DOHH2 (cell line): ENCODE results near the gene TUBG2.

Experiments
- H3F3A ChIP-seq: fragments of 200-600 bp; sonication (generic), shearing (Covaris generic); 2 replicates; pipeline ENCODE4 v1.6.0; 2016; ENCODE audit warnings: antibody characterized with exemption, mild to moderate bottlenecking; ENCODE audit not compliant: control insufficient read depth, insufficient read depth
- H3K27ac ChIP-seq: fragments of 200-600 bp; sonication (generic); 2 replicates; pipeline ENCODE4 v1.5.1; 2014; ENCODE audit warnings: low read depth, mild to moderate bottlenecking, low read length, moderate library complexity
- H3K27me3 ChIP-seq: fragments of 200-600 bp; sonication (generic); 2 replicates; pipeline ENCODE4 v1.6.1; 2014; ENCODE audit warnings: mild to moderate bottlenecking, low read length, mixed read lengths; ENCODE audit not compliant: control insufficient read depth
- H3K36me3 ChIP-seq: fragments of 200-600 bp; sonication (generic); 2 replicates; pipeline ENCODE4 v1.6.1; 2014; ENCODE audit warnings: mild to moderate bottlenecking, low read length, moderate library complexity, mixed read lengths; ENCODE audit not compliant: control insufficient read depth
- H3K4me1 ChIP-seq: fragments of 200-600 bp; sonication (generic); 2 replicates; pipeline ENCODE4 v1.6.1; 2014; ENCODE audit warnings: mild to moderate bottlenecking, low read length, mixed read lengths; ENCODE audit not compliant: control insufficient read depth
- H3K4me2 ChIP-seq: fragments of 200-600 bp; sonication (generic); 2 replicates; pipeline ENCODE4 v1.6.0; 2014; ENCODE audit warnings: mild to moderate bottlenecking, low read length, moderate library complexity
- H3K4me3 ChIP-seq: fragments of 200-600 bp; sonication (generic); 2 replicates; pipeline ENCODE4 v1.5.1; 2014; ENCODE audit warnings: mild to moderate bottlenecking, low read length, mixed read lengths
- H3K79me2 ChIP-seq: fragments of 200-600 bp; sonication (generic); 2 replicates; pipeline ENCODE4 v1.6.1; 2014; ENCODE audit warnings: mild to moderate bottlenecking, low read length, mixed read lengths; ENCODE audit not compliant: control insufficient read depth
- H3K9me2 ChIP-seq: fragments of 200-600 bp; sonication (generic); replicated peaks from 2 replicates; pipeline ENCODE4 v1.6.1; 2014; ENCODE audit warnings: mild to moderate bottlenecking, low read length, mixed read lengths; ENCODE audit not compliant: control insufficient read depth
- H3K9me3 ChIP-seq: fragments of 200-600 bp; sonication (generic); 2 replicates; pipeline ENCODE4 v1.6.1; 2014; ENCODE audit warnings: antibody characterized with exemption, low read length, mixed read lengths; ENCODE audit not compliant: control insufficient read depth, insufficient read depth
- H4K20me1 ChIP-seq: fragments of 200-600 bp; sonication (generic); 2 replicates; pipeline ENCODE4 v1.6.0; 2014; ENCODE audit warnings: low read depth, mild to moderate bottlenecking, antibody characterized with exemption, low read length, moderate library complexity; ENCODE audit not compliant: control insufficient read depth, insufficient read depth
- EZH2phosphoT487 ChIP-seq: fragments of 200-600 bp; sonication (generic); IDR thresholded peaks from 2 replicates; pipeline ENCODE4 v1.6.1; 2017; ENCODE audit warnings: borderline replicate concordance, mild to moderate bottlenecking, antibody characterized with exemption, low read length, moderate library complexity, mixed read lengths
- TF ChIP-seq, protein P1 (sequence below): fragments of 200-600 bp; sonication (generic); IDR thresholded peaks from one replicate; pipeline ENCODE4 v1.5.1; 2014; ENCODE audit warnings: antibody characterized with exemption, mild to moderate bottlenecking, low read depth, low read length; ENCODE audit not compliant: poor library complexity, severe bottlenecking

Gene TUBG2

DNA sequence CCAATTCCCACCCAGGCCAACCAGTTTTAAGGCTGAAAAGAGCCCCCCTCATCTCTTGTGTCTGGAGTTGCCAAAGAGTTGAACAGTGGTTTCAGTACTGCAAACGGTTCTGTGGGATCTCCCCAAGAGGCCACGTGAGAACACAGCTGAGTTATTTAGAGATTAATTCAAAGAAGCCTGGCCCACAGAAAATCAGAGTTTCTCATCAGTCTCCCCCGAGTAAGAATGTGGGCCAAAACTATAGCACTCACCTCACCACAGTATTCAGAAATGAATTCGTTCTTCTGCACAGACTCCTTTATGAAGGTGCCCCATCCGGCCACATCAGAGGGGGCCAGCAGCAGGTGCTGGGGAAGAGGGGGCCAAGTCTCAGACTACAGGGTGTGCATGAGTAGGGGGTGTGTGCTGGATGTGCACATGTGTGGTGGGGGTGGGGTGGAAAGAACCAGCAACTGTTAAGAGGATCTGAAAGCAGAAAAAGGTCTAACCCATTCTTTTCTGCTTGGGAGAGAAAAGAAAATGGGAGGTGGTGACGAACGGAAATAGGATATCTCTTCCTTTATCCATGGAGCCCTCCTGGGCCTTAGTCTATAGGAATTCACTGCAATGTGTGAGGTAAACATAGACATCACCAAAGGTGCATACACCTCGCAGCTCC is 45.9 kb downstream of the TUBG2 start:
- H3K4me1 ChIP-seq = no peaks in the 10 kb centered on the region
- no peaks in the 10 kb centered on the region for H3K79me2 ChIP-seq
- H3K27ac ChIP-seq = no peak overlapping the region
- no peaks in the 10 kb centered on the region for H4K20me1 ChIP-seq
- no peak overlapping the region for H3K4me2 ChIP-seq
- no peaks in the 10 kb centered on the region for H3F3A ChIP-seq
- no peaks in the 10 kb centered on the region for H3K9me2 ChIP-seq
- no peaks in the 10 kb centered on the region for H3K9me3 ChIP-seq
- no peak overlapping the region for H3K4me3 ChIP-seq
- no peaks in the 10 kb centered on the region for H3K27me3 ChIP-seq
- H3K36me3 ChIP-seq = peaks cover 62% of the 10 kb centered on the region
- TF ChIP-seq, protein P1, sequence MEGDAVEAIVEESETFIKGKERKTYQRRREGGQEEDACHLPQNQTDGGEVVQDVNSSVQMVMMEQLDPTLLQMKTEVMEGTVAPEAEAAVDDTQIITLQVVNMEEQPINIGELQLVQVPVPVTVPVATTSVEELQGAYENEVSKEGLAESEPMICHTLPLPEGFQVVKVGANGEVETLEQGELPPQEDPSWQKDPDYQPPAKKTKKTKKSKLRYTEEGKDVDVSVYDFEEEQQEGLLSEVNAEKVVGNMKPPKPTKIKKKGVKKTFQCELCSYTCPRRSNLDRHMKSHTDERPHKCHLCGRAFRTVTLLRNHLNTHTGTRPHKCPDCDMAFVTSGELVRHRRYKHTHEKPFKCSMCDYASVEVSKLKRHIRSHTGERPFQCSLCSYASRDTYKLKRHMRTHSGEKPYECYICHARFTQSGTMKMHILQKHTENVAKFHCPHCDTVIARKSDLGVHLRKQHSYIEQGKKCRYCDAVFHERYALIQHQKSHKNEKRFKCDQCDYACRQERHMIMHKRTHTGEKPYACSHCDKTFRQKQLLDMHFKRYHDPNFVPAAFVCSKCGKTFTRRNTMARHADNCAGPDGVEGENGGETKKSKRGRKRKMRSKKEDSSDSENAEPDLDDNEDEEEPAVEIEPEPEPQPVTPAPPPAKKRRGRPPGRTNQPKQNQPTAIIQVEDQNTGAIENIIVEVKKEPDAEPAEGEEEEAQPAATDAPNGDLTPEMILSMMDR = no peak
- TF ChIP-seq EZH2phosphoT487 = no peak

DNA sequence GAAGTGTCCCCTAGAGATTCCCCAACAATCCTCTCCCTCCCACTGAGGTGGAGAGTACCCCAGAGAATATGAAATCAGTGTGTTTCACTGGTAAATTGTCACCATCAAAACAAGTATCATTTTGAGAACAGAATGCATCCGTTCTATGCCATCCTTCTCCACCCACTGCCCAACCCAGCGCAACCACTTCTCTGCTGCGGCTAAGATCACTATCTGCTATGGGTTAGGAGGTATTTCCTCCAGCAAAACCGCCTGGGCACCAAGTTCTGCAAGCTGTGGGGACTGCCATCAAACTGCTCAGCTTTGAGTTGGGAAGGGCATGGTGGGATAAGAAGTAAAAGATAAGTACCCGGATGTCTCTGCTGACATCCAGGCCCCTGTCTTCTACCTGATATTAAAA is 47.6 kb downstream of the TUBG2 start:
- TF ChIP-seq EZH2phosphoT487 = no peak
- TF ChIP-seq, protein P1 = no peak
- Histone ChIP-seq H3F3A (no peaks in the 10 kb centered on the region), H3K27me3 (no peaks in the 10 kb centered on the region), H3K79me2 (no peaks in the 10 kb centered on the region), H4K20me1 (no peaks in the 10 kb centered on the region), H3K36me3 (peaks cover 73% of the 10 kb centered on the region), H3K4me1 (no peaks in the 10 kb centered on the region), H3K27ac (no peak overlapping the region), H3K9me2 (no peaks in the 10 kb centered on the region), H3K4me2 (no peak overlapping the region), H3K4me3 (no peak overlapping the region), H3K9me3 (no peaks in the 10 kb centered on the region)

DNA sequence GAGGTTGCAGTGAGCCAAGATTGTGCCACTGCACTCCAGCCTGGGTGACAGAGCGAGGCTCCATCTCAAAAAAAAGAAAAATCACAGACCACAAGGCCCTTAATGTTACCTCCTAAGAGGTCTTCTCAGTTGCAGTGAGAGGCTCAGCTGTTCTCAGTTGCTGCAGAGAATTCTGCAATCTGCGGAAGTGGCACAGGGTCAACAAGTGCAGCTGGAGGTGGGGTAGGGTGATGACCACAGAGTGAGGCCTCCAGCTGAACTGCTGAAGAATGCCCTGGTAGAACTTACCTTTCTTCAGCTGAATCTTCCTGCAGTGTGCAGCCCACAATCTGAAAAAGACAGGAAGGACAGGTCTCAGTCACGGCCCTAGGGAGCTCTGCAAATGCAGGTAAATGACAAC is 49.5 kb downstream of the TUBG2 start:
- TF ChIP-seq EZH2phosphoT487 = no peak
- TF ChIP-seq, protein P1 = no peak
- H3K36me3 ChIP-seq = peaks cover 80% of the 10 kb centered on the region

More for the DNA sequence above, 49.5 kb downstream of the TUBG2 start:
- Histone ChIP-seq H4K20me1 (no peaks in the 10 kb centered on the region), H3K9me3 (no peaks in the 10 kb centered on the region), H3K79me2 (no peaks in the 10 kb centered on the region), H3F3A (no peaks in the 10 kb centered on the region), H3K4me1 (no peaks in the 10 kb centered on the region), H3K9me2 (no peaks in the 10 kb centered on the region), H3K27me3 (no peaks in the 10 kb centered on the region), H3K4me2 (no peak overlapping the region), H3K4me3 (no peak overlapping the region), H3K27ac (no peak overlapping the region)
